GM23338 (cell line): ENCODE measurements around the gene LYVE1. TPM values are rescaled to one million over a fixed set of nuclear protein-coding genes. Genes with fewer than 3 reads are reported as not detected.

ENCODE experiments used
- ATAC-seq: fragments of 200-7000 bp; cut with Tn5 transposase; 3 replicates; pipeline ENCODE4 v1.9.1; 2020
- DNase-seq: peaks from one replicate; pipeline ENCODE4 v3.0.0-alpha.2; 2015; ENCODE audit warnings: low spot score
- H2AFZ ChIP-seq: fragments of 200-600 bp; sonication (generic); 2 replicates; pipeline ENCODE4 v1.8.0; 2016; ENCODE audit warnings: antibody characterized with exemption, mild to moderate bottlenecking, moderate library complexity
- H3F3A ChIP-seq: fragments of 200-600 bp; sonication (generic); replicated peaks from 2 replicates; pipeline ENCODE4 v1.8.0; 2017; ENCODE audit warnings: antibody characterized with exemption, mixed run types, low read depth
- H3K27ac ChIP-seq: fragments of 200-600 bp; sonication (generic); 2 replicates; pipeline ENCODE4 v1.6.1; 2016; ENCODE audit warnings: low read depth
- H3K27me3 ChIP-seq: fragments of 200-600 bp; sonication (generic); 2 replicates; pipeline ENCODE4 v1.8.0; 2016; ENCODE audit warnings: mild to moderate bottlenecking, mixed run types, moderate library complexity; ENCODE audit not compliant: insufficient read depth
- H3K36me3 ChIP-seq: fragments of 200-600 bp; sonication (generic); 2 replicates; pipeline ENCODE4 v1.8.0; 2016; ENCODE audit warnings: mild to moderate bottlenecking; ENCODE audit not compliant: insufficient read depth
- H3K4me1 ChIP-seq: fragments of 200-600 bp; sonication (generic); 2 replicates; pipeline ENCODE4 v1.8.0; 2016; ENCODE audit warnings: mild to moderate bottlenecking, moderate library complexity; ENCODE audit not compliant: insufficient read depth
- H3K4me2 ChIP-seq: fragments of 200-600 bp; sonication (generic); 2 replicates; pipeline ENCODE4 v1.7.1; 2017; ENCODE audit warnings: mixed run types
- H3K4me3 ChIP-seq: fragments of 200-600 bp; sonication (generic); 2 replicates; pipeline ENCODE4 v1.6.1; 2016; ENCODE audit warnings: mixed run types
- H3K79me2 ChIP-seq: fragments of 200-600 bp; sonication (generic); replicated peaks from 2 replicates; pipeline ENCODE4 v1.8.0; 2017; ENCODE audit warnings: mild to moderate bottlenecking; ENCODE audit not compliant: insufficient read depth
- H3K9me2 ChIP-seq: fragments of 200-600 bp; sonication (generic); 2 replicates; pipeline ENCODE4 v1.8.0; 2017; ENCODE audit not compliant: insufficient read depth
- H4K20me1 ChIP-seq: fragments of 200-600 bp; sonication (generic); replicated peaks from 2 replicates; pipeline ENCODE4 v1.8.0; 2017; ENCODE audit warnings: mild to moderate bottlenecking; ENCODE audit not compliant: insufficient read depth
- H3K27ac Mint-ChIP-seq: 2 replicates; pipeline ENCODE4 v1.8.0; 2020; ENCODE audit warnings: inconsistent platforms, mild to moderate bottlenecking, moderate library complexity, mixed read lengths
- H3K27me3 Mint-ChIP-seq: 3 replicates; pipeline ENCODE4 v1.8.0; 2022; ENCODE audit warnings: low read depth, mild to moderate bottlenecking, moderate library complexity, mixed read lengths, inconsistent platforms; ENCODE audit not compliant: insufficient read depth, poor library complexity
- H3K36me3 Mint-ChIP-seq: 3 replicates; pipeline ENCODE4 v1.8.0; 2021; ENCODE audit warnings: low read depth, mild to moderate bottlenecking, inconsistent platforms, moderate library complexity, mixed read lengths
- H3K4me1 Mint-ChIP-seq: 3 replicates; pipeline ENCODE4 v1.8.0; 2020; ENCODE audit warnings: mild to moderate bottlenecking, inconsistent platforms, mixed read lengths
- H3K4me3 Mint-ChIP-seq: 3 replicates; pipeline ENCODE4 v1.8.0; 2021; ENCODE audit warnings: moderate library complexity, mild to moderate bottlenecking, inconsistent platforms, mixed read lengths
- H3K9me3 Mint-ChIP-seq: 3 replicates; pipeline ENCODE4 v1.8.0; 2020; ENCODE audit warnings: moderate library complexity, mild to moderate bottlenecking, inconsistent platforms, mixed read lengths
- CREB1 ChIP-seq: fragments of 250-450 bp; sonication (Bioruptor Pico); IDR thresholded peaks from 2 replicates; pipeline ENCODE4 v1.5.0; 2020; ENCODE audit warnings: low read depth, mild to moderate bottlenecking, moderate library complexity
- CTCF ChIP-seq, 2 experiments: fragments of 200-600 bp in 1 of 2; sonication (generic) in 1 of 2; conservative IDR thresholded peaks; 2 replicates each; pipeline versions ENCODE4 v1.5.1 to v1.6.1; 2016 to 2017; ENCODE audit warnings: antibody characterized with exemption in 2 of 2, low read depth in 2 of 2, mild to moderate bottlenecking in 2 of 2, moderate library complexity in 1 of 2
- EZH2 ChIP-seq: fragments of 200-600 bp; sonication (generic); IDR thresholded peaks from one replicate; pipeline ENCODE4 v1.8.0; 2017; ENCODE audit warnings: antibody characterized with exemption, mild to moderate bottlenecking, low read depth; ENCODE audit not compliant: unreplicated experiment
- EZH2phosphoT487 ChIP-seq: fragments of 200-600 bp; sonication (generic); IDR thresholded peaks from one replicate; pipeline ENCODE4 v1.8.1; 2018; ENCODE audit warnings: antibody characterized with exemption; ENCODE audit not compliant: unreplicated experiment
- JUNB ChIP-seq: IDR thresholded peaks from one replicate; pipeline ENCODE4 v1.6.1; 2016; ENCODE audit warnings: antibody characterized with exemption; ENCODE audit not compliant: unreplicated experiment
- NANOG ChIP-seq: IDR thresholded peaks from 2 replicates; pipeline ENCODE4 v1.6.1; 2016; ENCODE audit warnings: antibody characterized with exemption, borderline replicate concordance
- POLR2AphosphoS5 ChIP-seq: IDR thresholded peaks from 2 replicates; pipeline ENCODE4 v1.6.1; 2016; ENCODE audit warnings: antibody characterized with exemption, low read depth
- STAT1 ChIP-seq: IDR thresholded peaks from one replicate; pipeline ENCODE4 v1.6.1; 2016; ENCODE audit warnings: antibody characterized with exemption; ENCODE audit not compliant: unreplicated experiment
- ZNF114 ChIP-seq: fragments of 250-450 bp; sonication (Bioruptor Pico); IDR thresholded peaks from 2 replicates; pipeline ENCODE4 v1.5.0; 2020; ENCODE audit warnings: mild to moderate bottlenecking, moderate library complexity
- ZNF331 ChIP-seq: fragments of 250-450 bp; sonication (Bioruptor Pico); IDR thresholded peaks from 2 replicates; pipeline ENCODE4 v1.5.0; 2020; ENCODE audit warnings: low read depth, mild to moderate bottlenecking, moderate library complexity
- polyA plus RNA-seq: library from polyadenylated mRNA; unstranded; fragments of >200 nt; fragmentation: Nextera tagmentation; extraction: Ambion mirVana; gene quantifications from 2 replicates; pipeline ENCODE4 v1.2.1, GENCODE V29; 2016
- total RNA-seq: library from RNA; depleted of rRNA; stranded (reverse); fragments of >200 nt; shearing (Covaris generic); gene quantifications from 2 replicates; pipeline ENCODE4 v1.2.3, GENCODE V29; 2014
- TF ChIP-seq, protein P1 (sequence below): fragments of 250-450 bp; sonication (Bioruptor Pico); IDR thresholded peaks from 2 replicates; pipeline ENCODE4 v1.5.0; 2020; ENCODE audit warnings: mild to moderate bottlenecking, moderate library complexity
- TF ChIP-seq, protein P2 (sequence below): IDR thresholded peaks from 2 replicates; pipeline ENCODE4 v1.6.1; 2016; ENCODE audit warnings: antibody characterized with exemption
- TF ChIP-seq, protein P3 (sequence below): IDR thresholded peaks from one replicate; pipeline ENCODE4 v1.6.1; 2018; ENCODE audit warnings: antibody characterized with exemption; ENCODE audit not compliant: unreplicated experiment

Gene LYVE1
- total and polyA plus RNA-seq, 2 experiments from 2014 or later, result 0.94 TPM; not detected in 1

- Histone ChIP-seq H3K4me1 (0 out of 2 replicates have a peak, but pooled peaks cover 6% of the 10 kb centered on the region), H4K20me1 (no peaks in the 10 kb centered on the region), H3K36me3 (no peaks in the 10 kb centered on the region), H3K79me2 (no peaks in the 10 kb centered on the region), H3K4me2 (no peak overlapping the region), H3K4me3 (no peak overlapping the region), H2AFZ (no peak overlapping the region), H3K9me2 (no peaks in the 10 kb centered on the region; the same call in 1 of the 2 replicates), H3K27ac (no peak overlapping the region), H3F3A (no peaks in the 10 kb centered on the region), H3K27me3 (no peaks in the 10 kb centered on the region)
- Mint-ChIP-seq H3K4me3 (no peak overlapping the region), H3K36me3 (no peaks in the 10 kb centered on the region), H3K27me3 (no peaks in the 10 kb centered on the region), H3K9me3 (no peaks in the 10 kb centered on the region), H3K27ac (no peak overlapping the region), H3K4me1 (peaks cover 12% of the 10 kb centered on the region)
- TF ChIP-seq CTCF (conservative IDR thresholded peaks at IDR 0.05; ENCODE audit: low read depth in 2 of 2), result no peak
- TF ChIP-seq ZNF114 (CRISPR knock-in tag), result no peak
- no peak for TF ChIP-seq EZH2phosphoT487
- TF ChIP-seq JUNB, result no peak
- no peak for TF ChIP-seq NANOG
- TF ChIP-seq, protein P1, sequence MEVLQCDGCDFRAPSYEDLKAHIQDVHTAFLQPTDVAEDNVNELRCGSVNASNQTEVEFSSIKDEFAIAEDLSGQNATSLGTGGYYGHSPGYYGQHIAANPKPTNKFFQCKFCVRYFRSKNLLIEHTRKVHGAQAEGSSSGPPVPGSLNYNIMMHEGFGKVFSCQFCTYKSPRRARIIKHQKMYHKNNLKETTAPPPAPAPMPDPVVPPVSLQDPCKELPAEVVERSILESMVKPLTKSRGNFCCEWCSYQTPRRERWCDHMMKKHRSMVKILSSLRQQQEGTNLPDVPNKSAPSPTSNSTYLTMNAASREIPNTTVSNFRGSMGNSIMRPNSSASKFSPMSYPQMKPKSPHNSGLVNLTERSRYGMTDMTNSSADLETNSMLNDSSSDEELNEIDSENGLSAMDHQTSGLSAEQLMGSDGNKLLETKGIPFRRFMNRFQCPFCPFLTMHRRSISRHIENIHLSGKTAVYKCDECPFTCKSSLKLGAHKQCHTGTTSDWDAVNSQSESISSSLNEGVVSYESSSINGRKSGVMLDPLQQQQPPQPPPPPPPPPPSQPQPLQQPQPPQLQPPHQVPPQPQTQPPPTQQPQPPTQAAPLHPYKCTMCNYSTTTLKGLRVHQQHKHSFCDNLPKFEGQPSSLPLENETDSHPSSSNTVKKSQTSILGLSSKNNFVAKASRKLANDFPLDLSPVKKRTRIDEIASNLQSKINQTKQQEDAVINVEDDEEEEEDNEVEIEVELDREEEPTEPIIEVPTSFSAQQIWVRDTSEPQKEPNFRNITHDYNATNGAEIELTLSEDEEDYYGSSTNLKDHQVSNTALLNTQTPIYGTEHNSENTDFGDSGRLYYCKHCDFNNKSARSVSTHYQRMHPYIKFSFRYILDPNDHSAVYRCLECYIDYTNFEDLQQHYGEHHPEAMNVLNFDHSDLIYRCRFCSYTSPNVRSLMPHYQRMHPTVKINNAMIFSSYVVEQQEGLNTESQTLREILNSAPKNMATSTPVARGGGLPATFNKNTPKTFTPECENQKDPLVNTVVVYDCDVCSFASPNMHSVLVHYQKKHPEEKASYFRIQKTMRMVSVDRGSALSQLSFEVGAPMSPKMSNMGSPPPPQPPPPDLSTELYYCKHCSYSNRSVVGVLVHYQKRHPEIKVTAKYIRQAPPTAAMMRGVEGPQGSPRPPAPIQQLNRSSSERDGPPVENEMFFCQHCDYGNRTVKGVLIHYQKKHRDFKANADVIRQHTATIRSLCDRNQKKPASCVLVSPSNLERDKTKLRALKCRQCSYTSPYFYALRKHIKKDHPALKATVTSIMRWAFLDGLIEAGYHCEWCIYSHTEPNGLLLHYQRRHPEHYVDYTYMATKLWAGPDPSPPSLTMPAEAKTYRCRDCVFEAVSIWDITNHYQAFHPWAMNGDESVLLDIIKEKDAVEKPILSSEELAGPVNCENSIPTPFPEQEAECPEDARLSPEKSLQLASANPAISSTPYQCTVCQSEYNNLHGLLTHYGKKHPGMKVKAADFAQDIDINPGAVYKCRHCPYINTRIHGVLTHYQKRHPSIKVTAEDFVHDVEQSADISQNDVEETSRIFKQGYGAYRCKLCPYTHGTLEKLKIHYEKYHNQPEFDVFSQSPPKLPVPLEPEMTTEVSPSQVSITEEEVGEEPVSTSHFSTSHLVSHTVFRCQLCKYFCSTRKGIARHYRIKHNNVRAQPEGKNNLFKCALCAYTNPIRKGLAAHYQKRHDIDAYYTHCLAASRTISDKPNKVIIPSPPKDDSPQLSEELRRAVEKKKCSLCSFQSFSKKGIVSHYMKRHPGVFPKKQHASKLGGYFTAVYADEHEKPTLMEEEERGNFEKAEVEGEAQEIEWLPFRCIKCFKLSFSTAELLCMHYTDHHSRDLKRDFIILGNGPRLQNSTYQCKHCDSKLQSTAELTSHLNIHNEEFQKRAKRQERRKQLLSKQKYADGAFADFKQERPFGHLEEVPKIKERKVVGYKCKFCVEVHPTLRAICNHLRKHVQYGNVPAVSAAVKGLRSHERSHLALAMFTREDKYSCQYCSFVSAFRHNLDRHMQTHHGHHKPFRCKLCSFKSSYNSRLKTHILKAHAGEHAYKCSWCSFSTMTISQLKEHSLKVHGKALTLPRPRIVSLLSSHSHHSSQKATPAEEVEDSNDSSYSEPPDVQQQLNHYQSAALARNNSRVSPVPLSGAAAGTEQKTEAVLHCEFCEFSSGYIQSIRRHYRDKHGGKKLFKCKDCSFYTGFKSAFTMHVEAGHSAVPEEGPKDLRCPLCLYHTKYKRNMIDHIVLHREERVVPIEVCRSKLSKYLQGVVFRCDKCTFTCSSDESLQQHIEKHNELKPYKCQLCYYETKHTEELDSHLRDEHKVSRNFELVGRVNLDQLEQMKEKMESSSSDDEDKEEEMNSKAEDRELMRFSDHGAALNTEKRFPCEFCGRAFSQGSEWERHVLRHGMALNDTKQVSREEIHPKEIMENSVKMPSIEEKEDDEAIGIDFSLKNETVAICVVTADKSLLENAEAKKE (CRISPR knock-in tag), result no peak
- no peak for TF ChIP-seq ZNF331 (CRISPR knock-in tag)
- no peak for TF ChIP-seq POLR2AphosphoS5
- no peak for TF ChIP-seq EZH2
- TF ChIP-seq STAT1, result no peak
- TF ChIP-seq, protein P2, sequence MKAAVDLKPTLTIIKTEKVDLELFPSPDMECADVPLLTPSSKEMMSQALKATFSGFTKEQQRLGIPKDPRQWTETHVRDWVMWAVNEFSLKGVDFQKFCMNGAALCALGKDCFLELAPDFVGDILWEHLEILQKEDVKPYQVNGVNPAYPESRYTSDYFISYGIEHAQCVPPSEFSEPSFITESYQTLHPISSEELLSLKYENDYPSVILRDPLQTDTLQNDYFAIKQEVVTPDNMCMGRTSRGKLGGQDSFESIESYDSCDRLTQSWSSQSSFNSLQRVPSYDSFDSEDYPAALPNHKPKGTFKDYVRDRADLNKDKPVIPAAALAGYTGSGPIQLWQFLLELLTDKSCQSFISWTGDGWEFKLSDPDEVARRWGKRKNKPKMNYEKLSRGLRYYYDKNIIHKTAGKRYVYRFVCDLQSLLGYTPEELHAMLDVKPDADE, result no peak
- TF ChIP-seq, protein P3, sequence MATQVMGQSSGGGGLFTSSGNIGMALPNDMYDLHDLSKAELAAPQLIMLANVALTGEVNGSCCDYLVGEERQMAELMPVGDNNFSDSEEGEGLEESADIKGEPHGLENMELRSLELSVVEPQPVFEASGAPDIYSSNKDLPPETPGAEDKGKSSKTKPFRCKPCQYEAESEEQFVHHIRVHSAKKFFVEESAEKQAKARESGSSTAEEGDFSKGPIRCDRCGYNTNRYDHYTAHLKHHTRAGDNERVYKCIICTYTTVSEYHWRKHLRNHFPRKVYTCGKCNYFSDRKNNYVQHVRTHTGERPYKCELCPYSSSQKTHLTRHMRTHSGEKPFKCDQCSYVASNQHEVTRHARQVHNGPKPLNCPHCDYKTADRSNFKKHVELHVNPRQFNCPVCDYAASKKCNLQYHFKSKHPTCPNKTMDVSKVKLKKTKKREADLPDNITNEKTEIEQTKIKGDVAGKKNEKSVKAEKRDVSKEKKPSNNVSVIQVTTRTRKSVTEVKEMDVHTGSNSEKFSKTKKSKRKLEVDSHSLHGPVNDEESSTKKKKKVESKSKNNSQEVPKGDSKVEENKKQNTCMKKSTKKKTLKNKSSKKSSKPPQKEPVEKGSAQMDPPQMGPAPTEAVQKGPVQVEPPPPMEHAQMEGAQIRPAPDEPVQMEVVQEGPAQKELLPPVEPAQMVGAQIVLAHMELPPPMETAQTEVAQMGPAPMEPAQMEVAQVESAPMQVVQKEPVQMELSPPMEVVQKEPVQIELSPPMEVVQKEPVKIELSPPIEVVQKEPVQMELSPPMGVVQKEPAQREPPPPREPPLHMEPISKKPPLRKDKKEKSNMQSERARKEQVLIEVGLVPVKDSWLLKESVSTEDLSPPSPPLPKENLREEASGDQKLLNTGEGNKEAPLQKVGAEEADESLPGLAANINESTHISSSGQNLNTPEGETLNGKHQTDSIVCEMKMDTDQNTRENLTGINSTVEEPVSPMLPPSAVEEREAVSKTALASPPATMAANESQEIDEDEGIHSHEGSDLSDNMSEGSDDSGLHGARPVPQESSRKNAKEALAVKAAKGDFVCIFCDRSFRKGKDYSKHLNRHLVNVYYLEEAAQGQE, result no peak
- TF ChIP-seq CREB1 (CRISPR knock-in tag), result no peak
- ATAC-seq (no peak), DNase-seq (no peak)
These were observed 35.3 kb upstream of the LYVE1 start for GRCh38 chr11:10603721-10604297.
